Transverse colon (tissue), 4 donors: ENCODE results near the gene DNAJC1. TPM values are rescaled to one million over a fixed set of nuclear protein-coding genes. Genes with fewer than 3 reads are reported as not detected.

ENCODE experiments used
- DNase-seq: peaks from one replicate; pipeline ENCODE4 v3.0.0-alpha.2; 2019
- H3K27ac ChIP-seq, 4 donors: fragments of 200-600 bp; sonication (generic); 2 replicates each; pipeline ENCODE4 v1.5.1; 2016 to 2018; ENCODE audit warnings: inconsistent platforms in 4 of 4
- H3K27me3 ChIP-seq: fragments of 200-600 bp; sonication (generic); 2 replicates; pipeline ENCODE4 v1.5.1; 2017; ENCODE audit warnings: inconsistent platforms
- H3K36me3 ChIP-seq, 4 donors: fragments of 200-600 bp; sonication (generic); 2 replicates each; pipeline ENCODE4 v1.5.1; 2017 to 2019; ENCODE audit warnings: inconsistent platforms in 4 of 4
- H3K4me1 ChIP-seq, 4 donors: fragments of 200-600 bp; sonication (generic); 2 replicates each; pipeline ENCODE4 v1.5.1; 2017 to 2020; ENCODE audit warnings: inconsistent platforms in 4 of 4
- H3K4me3 ChIP-seq, 4 donors: fragments of 200-600 bp; sonication (generic); 1 replicate in 1 of 4; 2 replicates in 3 of 4; pipeline versions ENCODE4 v1.5.1 to v1.6.1; 2017 to 2019; ENCODE audit warnings: inconsistent platforms in 4 of 4
- H3K9me3 ChIP-seq, 2 donors: fragments of 200-600 bp; sonication (generic); 2 replicates each; pipeline ENCODE4 v1.5.1; 2017 to 2019; ENCODE audit warnings: inconsistent platforms in 2 of 2
- EP300 ChIP-seq: sonication (generic); formaldehyde crosslinking; IDR thresholded peaks from one replicate; pipeline ENCODE4 v1.6.1; 2017; ENCODE audit warnings: antibody characterized with exemption, low read depth
- POLR2A ChIP-seq: fragments of 450-650 bp; IDR thresholded peaks from one replicate; pipeline ENCODE4 v1.6.1; 2016; ENCODE audit warnings: antibody characterized with exemption, mild to moderate bottlenecking, moderate library complexity
- POLR2AphosphoS5 ChIP-seq, 3 donors: sonication (generic); formaldehyde crosslinking; IDR thresholded peaks; one replicate each; pipeline ENCODE4 v1.6.1; 2016; ENCODE audit warnings: antibody characterized with exemption in 3 of 3
- WGBS, 2 donors: methylation state at CpG; one replicate each; pipeline ENCODE4 v1.1.5; 2018; ENCODE audit warnings: low coverage in 1 of 2; 5-methylcytosine and 5-hydroxymethylcytosine counted together
- in situ Hi-C, 4 donors: fragments of 200-750 bp; cut with MboI; loops; one replicate each; pipeline versions ENCODE4 v1.15.0 to v1.15.1; 2017; ENCODE audit warnings: low sequenced_read_pairs in 3 of 4, low pct_ligation_motif_present in 1 of 4, low pct_unique_long_range_greater_than_20kb in 1 of 4
- intact Hi-C: fragments of 100-400 bp; cut with DNase I; formaldehyde crosslinking; loops from one replicate; pipeline ENCODE4 v1.15.1; 2023; ENCODE audit warnings: low total_unique reads
- total RNA-seq, 4 donors: library from RNA; depleted of rRNA; stranded (reverse); fragments of >200 nt; gene quantifications; one replicate each; pipeline ENCODE4 v1.1.0, GENCODE V29; 2016
- TF ChIP-seq, protein P1 (sequence below), 5 experiments: fragments of 200-600 bp in 3 of 5; fragments of 450-650 bp in 2 of 5; sonication (generic) in 3 of 5; IDR thresholded peaks; 1 replicate in 2 of 5; 2 replicates in 3 of 5; pipeline ENCODE4 v1.5.1; 2016 to 2017; ENCODE audit warnings: antibody characterized with exemption in 5 of 5, inconsistent platforms in 3 of 5, mild to moderate bottlenecking in 2 of 5, moderate library complexity in 1 of 5

DNAJC1 gene
- total RNA-seq, 4 donors from 2014 or later = 18.5 to 71.7 (median 48.4) TPM

- H3K4me1 ChIP-seq = no peaks in the 10 kb centered on the region
- in situ Hi-C loops (loop anchor here in 3 of 4 donors (25.0 kb wide), 1 partner anchor 473 kb away; no protein-coding TSS in a partner anchor), intact Hi-C loops (no loop called here)
- TF ChIP-seq EP300 = no peak
- no peak for TF ChIP-seq POLR2A
- no peak for TF ChIP-seq POLR2AphosphoS5 (IDR thresholded peaks at IDR 0.05)
- TF ChIP-seq, protein P1, sequence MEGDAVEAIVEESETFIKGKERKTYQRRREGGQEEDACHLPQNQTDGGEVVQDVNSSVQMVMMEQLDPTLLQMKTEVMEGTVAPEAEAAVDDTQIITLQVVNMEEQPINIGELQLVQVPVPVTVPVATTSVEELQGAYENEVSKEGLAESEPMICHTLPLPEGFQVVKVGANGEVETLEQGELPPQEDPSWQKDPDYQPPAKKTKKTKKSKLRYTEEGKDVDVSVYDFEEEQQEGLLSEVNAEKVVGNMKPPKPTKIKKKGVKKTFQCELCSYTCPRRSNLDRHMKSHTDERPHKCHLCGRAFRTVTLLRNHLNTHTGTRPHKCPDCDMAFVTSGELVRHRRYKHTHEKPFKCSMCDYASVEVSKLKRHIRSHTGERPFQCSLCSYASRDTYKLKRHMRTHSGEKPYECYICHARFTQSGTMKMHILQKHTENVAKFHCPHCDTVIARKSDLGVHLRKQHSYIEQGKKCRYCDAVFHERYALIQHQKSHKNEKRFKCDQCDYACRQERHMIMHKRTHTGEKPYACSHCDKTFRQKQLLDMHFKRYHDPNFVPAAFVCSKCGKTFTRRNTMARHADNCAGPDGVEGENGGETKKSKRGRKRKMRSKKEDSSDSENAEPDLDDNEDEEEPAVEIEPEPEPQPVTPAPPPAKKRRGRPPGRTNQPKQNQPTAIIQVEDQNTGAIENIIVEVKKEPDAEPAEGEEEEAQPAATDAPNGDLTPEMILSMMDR (IDR thresholded peaks at IDR 0.05) = peak in 1 of 5 experiments; percentile 19
- H3K27ac ChIP-seq = no peak overlapping the region
- WGBS, 2 donors = 69 to 90% methylated on average over 2 of the region's 2 CpGs
- H3K4me3 ChIP-seq = no peak overlapping the region
- H3K27me3 ChIP-seq = no peaks in the 10 kb centered on the region
- H3K9me3 ChIP-seq = no peaks in the 10 kb centered on the region
- H3K36me3 ChIP-seq = no peaks in the 10 kb centered on the region
- DNase-seq = no peak
These were observed 43.5 kb downstream of the DNAJC1 start for GRCh38 chr10:21959998-21960397.

- DNase-seq = no peak
- H3K4me1 ChIP-seq = peaks cover 0 to 3% (median 0%) of the 10 kb centered on the region in 4 donors
- in situ Hi-C loops = loop anchor here in 3 of 4 donors (25.0 kb wide), 1 partner anchor 467 kb away; no protein-coding TSS in a partner anchor
- 50 to 55% methylated on average over 1 of the region's 1 CpG for WGBS, 2 donors
- intact Hi-C loops = no loop called here
- no peaks in the 10 kb centered on the region for H3K27me3 ChIP-seq
- no peaks in the 10 kb centered on the region for H3K9me3 ChIP-seq
- H3K36me3 ChIP-seq = no peaks in the 10 kb centered on the region
- TF ChIP-seq POLR2AphosphoS5 (IDR thresholded peaks at IDR 0.05) (no peak), POLR2A (no peak), EP300 (no peak)
- TF ChIP-seq, protein P1 (IDR thresholded peaks at IDR 0.05) = no peak
- H3K4me3 ChIP-seq = no peak overlapping the region
- no peak overlapping the region for H3K27ac ChIP-seq
These were observed 48.8 kb downstream of the DNAJC1 start for GRCh38 chr10:21954690-21955089.

DNA sequence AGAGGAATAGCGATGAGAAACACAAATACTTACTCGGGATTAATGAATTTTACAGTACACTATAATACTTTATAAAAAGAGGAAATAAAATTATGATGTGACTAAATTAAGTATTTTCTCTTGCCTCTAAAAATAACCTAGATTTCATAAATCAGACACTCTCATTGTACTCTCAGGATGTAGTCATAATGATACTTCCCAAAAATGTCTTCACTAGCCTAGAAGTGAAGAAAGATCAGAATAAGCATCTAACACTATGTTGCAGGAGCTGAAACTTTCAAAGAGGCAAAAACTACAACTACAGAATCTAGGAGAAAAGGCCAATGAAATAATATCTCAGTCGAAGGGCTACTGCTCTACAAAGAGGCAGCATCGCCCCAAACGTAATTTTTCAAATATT, 49.4 kb downstream of the DNAJC1 start:
- Histone ChIP-seq H3K9me3 (no peaks in the 10 kb centered on the region), H3K27me3 (no peaks in the 10 kb centered on the region), H3K27ac (no peak overlapping the region), H3K36me3 (no peaks in the 10 kb centered on the region), H3K4me1 (peaks cover 0 to 3% (median 0%) of the 10 kb centered on the region in 4 donors), H3K4me3 (no peak overlapping the region)
- 55% methylated on average over 5 of the region's 5 CpGs for WGBS, 2 donors
- DNase-seq = no peak
- in situ Hi-C loops (loop anchor here in 3 of 4 donors (25.0 kb wide), 1 partner anchor 467 kb away; no protein-coding TSS in a partner anchor), intact Hi-C loops (no loop called here)
- TF ChIP-seq POLR2AphosphoS5 (IDR thresholded peaks at IDR 0.05) (no peak), POLR2A (no peak), EP300 (no peak)
- TF ChIP-seq, protein P1 (IDR thresholded peaks at IDR 0.05) = no peak

- Histone ChIP-seq H3K27me3 (no peaks in the 10 kb centered on the region), H3K27ac (no peak overlapping the region), H3K4me3 (no peak overlapping the region), H3K9me3 (no peaks in the 10 kb centered on the region), H3K4me1 (peaks cover 0 to 3% (median 0%) of the 10 kb centered on the region in 4 donors), H3K36me3 (no peaks in the 10 kb centered on the region)
- intact Hi-C loops (no loop called here), in situ Hi-C loops (loop anchor here in 3 of 4 donors (25.0 kb wide), 1 partner anchor 466 kb away; no protein-coding TSS in a partner anchor)
- no peak for DNase-seq
- WGBS, 2 donors = 6 to 9% methylated on average over 1 of the region's 1 CpG
- TF ChIP-seq, protein P1 (IDR thresholded peaks at IDR 0.05) = peak in 4 of 5 experiments; percentile 14 to 32 (median 22)
- no peak for TF ChIP-seq POLR2A
These were observed 49.9 kb downstream of the DNAJC1 start for GRCh38 chr10:21953585-21954057.
